Right renal cortex interstitium (tissue), 3 donors: ENCODE data around the gene RGS6. TPM values are rescaled to one million over a fixed set of nuclear protein-coding genes. Genes with fewer than 3 reads are reported as not detected.

ENCODE experiments used
- DNase-seq, 3 donors: peaks; one replicate each; pipeline ENCODE4 v3.0.0-alpha.2; 2013; ENCODE audit warnings: low read depth in 3 of 3, low spot score in 2 of 3
- polyA plus RNA-seq, 3 donors: library from polyadenylated mRNA; unstranded; fragments of 120-200 nt; gene quantifications; one replicate each; pipeline ENCODE4 v1.2.1, GENCODE V29; 2013; ENCODE audit not compliant: insufficient read length in 3 of 3

Gene RGS6
- polyA plus RNA-seq, 3 donors = 0.74 to 1.4 (median 0.80) TPM

- no peak for DNase-seq
These were observed 547.3 kb downstream of the RGS6 start for GRCh38 chr14:72479461-72479931.

GRCh38 chr14:72480464-72481243, 548.4 kb downstream of the RGS6 start:
- DNase-seq = no peak

GRCh38 chr14:72483311-72483710, 551.1 kb downstream of the RGS6 start:
- DNase-seq = no peak

- DNase-seq = no peak
These were observed 553.5 kb downstream of the RGS6 start for GRCh38 chr14:72485695-72486094.

- DNase-seq = no peak
These were observed 556.3 kb downstream of the RGS6 start for GRCh38 chr14:72488514-72488913.

- no peak for DNase-seq
These were observed 560.0 kb downstream of the RGS6 start for GRCh38 chr14:72492196-72492595.

GRCh38 chr14:72495668-72496067, 563.4 kb downstream of the RGS6 start:
- DNase-seq = no peak

GRCh38 chr14:72498646-72499045, 566.4 kb downstream of the RGS6 start:
- no peak for DNase-seq

- no peak for DNase-seq
These were observed 567.5 kb downstream of the RGS6 start for GRCh38 chr14:72499746-72500145.

GRCh38 chr14:72500234-72500838, 568.1 kb downstream of the RGS6 start:
- DNase-seq = no peak

- no peak for DNase-seq
These were observed 569.2 kb downstream of the RGS6 start for GRCh38 chr14:72501439-72501838.

- DNase-seq = no peak
These were observed 571.0 kb downstream of the RGS6 start for GRCh38 chr14:72503271-72503670.

GRCh38 chr14:72503696-72504368, 571.6 kb downstream of the RGS6 start:
- no peak for DNase-seq

- no peak for DNase-seq
These were observed 578.3 kb downstream of the RGS6 start for GRCh38 chr14:72510566-72510965.

- no peak for DNase-seq
These were observed 580.1 kb downstream of the RGS6 start for GRCh38 chr14:72512281-72512680.

- no peak for DNase-seq
These were observed 580.7 kb downstream of the RGS6 start for GRCh38 chr14:72512925-72513324.

GRCh38 chr14:72513346-72513745, 581.1 kb downstream of the RGS6 start:
- no peak for DNase-seq

GRCh38 chr14:72513965-72514659, 581.9 kb downstream of the RGS6 start:
- peak in 2 of 3 donors; percentile 10 to 47 for DNase-seq

- DNase-seq = no peak
These were observed 582.4 kb downstream of the RGS6 start for GRCh38 chr14:72514660-72515025.

- DNase-seq = no peak
These were observed 583.8 kb downstream of the RGS6 start for GRCh38 chr14:72515779-72516770.
